Activated CD4-positive, alpha-beta T cell treated with anti-CD3 and anti-CD28 coated beads, Interleukin-2, amount 10 ng/mL, durations not matched to agents 24 days and 14 days (primary cell): ENCODE results near the gene NANOS1. TPM values are rescaled to one million over a fixed set of nuclear protein-coding genes. Genes with fewer than 3 reads are reported as not detected.

Source experiments
- DNase-seq: peaks from one replicate; pipeline ENCODE4 v3.0.0; 2022
- H3K27ac Mint-ChIP-seq: one replicate; pipeline ENCODE4 v1.8.0; 2022; ENCODE audit warnings: mild to moderate bottlenecking, mixed read lengths
- H3K27me3 Mint-ChIP-seq: one replicate; pipeline ENCODE4 v1.8.0; 2022; ENCODE audit warnings: mixed read lengths
- H3K36me3 Mint-ChIP-seq: one replicate; pipeline ENCODE4 v1.8.0; 2022; ENCODE audit warnings: low read depth, mild to moderate bottlenecking, mixed read lengths
- H3K4me1 Mint-ChIP-seq: one replicate; pipeline ENCODE4 v1.8.0; 2021; ENCODE audit warnings: mixed read lengths
- H3K4me3 Mint-ChIP-seq: one replicate; pipeline ENCODE4 v1.8.0; 2022; ENCODE audit warnings: mild to moderate bottlenecking, moderate library complexity, mixed read lengths
- H3K9me3 Mint-ChIP-seq: one replicate; pipeline ENCODE4 v1.8.0; 2021; ENCODE audit warnings: mixed read lengths
- intact Hi-C: fragments of 100-400 bp; cut with micrococcal nuclease; formaldehyde crosslinking; loops from one replicate; pipeline ENCODE4 v1.15.1; 2023
- total RNA-seq: library from RNA; stranded (reverse); gene quantifications from 2 replicates; pipeline ENCODE4 v1.2.3, GENCODE V29; 2022

Gene NANOS1
- total RNA-seq, 1 donor from 2014 or later: 0.44 TPM

DNA sequence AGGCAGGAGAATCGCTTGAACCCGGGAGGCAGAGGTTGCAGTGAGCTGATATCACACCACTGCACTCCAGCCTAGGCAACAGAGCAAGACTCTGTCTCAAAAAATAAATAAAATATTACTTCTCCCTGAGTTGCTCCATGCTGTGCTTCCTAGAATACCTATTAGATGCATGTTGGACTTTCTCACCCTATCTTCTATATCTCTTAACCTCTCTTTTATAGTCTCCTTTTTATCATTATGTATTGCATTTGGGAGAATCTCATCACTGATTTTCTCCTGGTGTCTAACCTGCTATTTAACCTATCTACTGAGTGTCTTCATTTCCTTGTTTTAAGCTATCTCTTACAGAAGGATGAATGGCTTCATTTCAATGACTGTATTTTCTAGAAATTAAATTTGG lies 32.1 kb upstream of the NANOS1 start:
- Mint-ChIP-seq H3K9me3 (no peaks in the 10 kb centered on the region), H3K36me3 (no peaks in the 10 kb centered on the region), H3K4me1 (peaks cover 2% of the 10 kb centered on the region), H3K27me3 (peaks cover 37% of the 10 kb centered on the region), H3K4me3 (no peak overlapping the region), H3K27ac (no peak overlapping the region)
- intact Hi-C loops: no loop called here
- no peak for DNase-seq

GRCh38 chr10:118998183-118998582 lies 31.3 kb upstream of the NANOS1 start:
- peaks cover 37% of the 10 kb centered on the region for H3K27me3 Mint-ChIP-seq
- H3K9me3 Mint-ChIP-seq: no peaks in the 10 kb centered on the region
- H3K27ac Mint-ChIP-seq: no peak overlapping the region
- no peaks in the 10 kb centered on the region for H3K36me3 Mint-ChIP-seq
- H3K4me1 Mint-ChIP-seq: peaks cover 2% of the 10 kb centered on the region
- DNase-seq: no peak
- intact Hi-C loops: no loop called here
- no peak overlapping the region for H3K4me3 Mint-ChIP-seq

GRCh38 chr10:119001717-119002500 lies 27.6 kb upstream of the NANOS1 start:
- DNase-seq: no peak
- Mint-ChIP-seq H3K4me1 (peaks cover 2% of the 10 kb centered on the region), H3K27ac (no peak overlapping the region), H3K9me3 (no peaks in the 10 kb centered on the region), H3K27me3 (peaks cover 33% of the 10 kb centered on the region), H3K36me3 (no peaks in the 10 kb centered on the region), H3K4me3 (no peak overlapping the region)
- intact Hi-C loops: no loop called here

DNA sequence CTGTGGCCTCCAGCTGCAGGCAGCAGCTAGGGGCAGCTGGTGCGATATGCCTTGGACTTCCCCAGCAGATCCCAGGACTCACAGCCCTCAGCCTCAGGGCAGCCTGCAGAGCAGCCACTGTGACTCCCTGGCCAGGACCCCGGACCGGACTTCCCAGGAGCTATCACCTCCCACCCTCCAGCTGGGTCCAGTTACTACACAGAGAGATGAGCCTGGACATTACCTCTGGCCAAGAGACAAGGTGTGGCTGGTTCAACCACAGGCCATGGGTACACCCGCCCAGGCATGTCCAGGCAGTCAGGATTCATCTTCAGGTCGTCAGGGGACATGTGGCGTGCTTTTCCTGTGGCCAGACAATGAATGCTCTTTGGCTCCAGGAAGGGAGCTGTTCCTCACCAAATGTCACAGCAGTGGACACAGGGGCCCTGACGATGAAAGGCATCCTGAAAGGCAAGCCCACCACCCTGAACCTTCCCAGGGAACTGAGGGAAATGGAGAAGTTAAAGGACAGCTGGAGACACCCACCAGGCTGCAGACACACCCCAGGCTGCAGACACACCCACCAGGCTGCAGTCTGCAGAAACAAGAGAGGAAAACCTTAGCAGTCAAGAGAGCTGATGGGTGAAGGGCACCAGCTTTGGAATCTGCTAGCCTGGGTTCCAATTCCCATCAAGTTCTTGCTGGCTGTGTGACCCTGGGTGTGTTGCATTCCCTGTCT lies 25.8 kb upstream of the NANOS1 start:
- Mint-ChIP-seq H3K36me3 (no peaks in the 10 kb centered on the region), H3K27me3 (peaks cover 18% of the 10 kb centered on the region)
- no peak for DNase-seq

GRCh38 chr10:119005362-119006043 lies 24.0 kb upstream of the NANOS1 start:
- H3K9me3 Mint-ChIP-seq: no peaks in the 10 kb centered on the region
- H3K27me3 Mint-ChIP-seq: peaks cover 10% of the 10 kb centered on the region
- no peak for DNase-seq
- H3K4me3 Mint-ChIP-seq: no peak overlapping the region
- no peak overlapping the region for H3K27ac Mint-ChIP-seq
- H3K36me3 Mint-ChIP-seq: no peaks in the 10 kb centered on the region
- peaks cover 2% of the 10 kb centered on the region for H3K4me1 Mint-ChIP-seq
- intact Hi-C loops: no loop called here

More for the DNA sequence above, 25.8 kb upstream of the NANOS1 start:
- no peak overlapping the region for H3K4me3 Mint-ChIP-seq
- H3K4me1 Mint-ChIP-seq: peaks cover 2% of the 10 kb centered on the region
- no peak overlapping the region for H3K27ac Mint-ChIP-seq
- intact Hi-C loops: no loop called here
- no peaks in the 10 kb centered on the region for H3K9me3 Mint-ChIP-seq

GRCh38 chr10:119006451-119007210 lies 22.9 kb upstream of the NANOS1 start:
- Mint-ChIP-seq H3K4me3 (no peak overlapping the region), H3K27ac (no peak overlapping the region), H3K27me3 (peaks cover 7% of the 10 kb centered on the region), H3K36me3 (no peaks in the 10 kb centered on the region), H3K4me1 (no peaks in the 10 kb centered on the region), H3K9me3 (no peaks in the 10 kb centered on the region)
- intact Hi-C loops: no loop called here
- no peak for DNase-seq

DNA sequence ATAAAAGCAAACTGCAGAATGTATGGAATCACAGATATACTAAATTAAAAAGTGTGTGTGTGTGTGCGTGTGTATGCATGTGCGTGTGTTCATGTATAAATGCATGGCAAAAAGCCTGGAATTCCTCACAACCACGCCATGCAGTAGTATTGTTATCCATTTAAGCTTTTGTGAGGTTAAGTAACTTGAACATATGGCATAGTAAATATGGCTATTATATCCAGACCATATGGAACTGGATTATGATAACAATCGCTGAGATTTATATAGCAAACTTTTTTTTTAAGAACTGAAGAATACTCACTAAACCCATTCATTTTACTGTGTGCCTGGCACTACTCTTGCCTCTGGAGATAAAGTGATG lies 22.3 kb upstream of the NANOS1 start:
- H3K4me1 Mint-ChIP-seq: no peaks in the 10 kb centered on the region
- intact Hi-C loops: no loop called here
- DNase-seq: no peak
- no peaks in the 10 kb centered on the region for H3K36me3 Mint-ChIP-seq
- no peaks in the 10 kb centered on the region for H3K9me3 Mint-ChIP-seq
- peaks cover 7% of the 10 kb centered on the region for H3K27me3 Mint-ChIP-seq
- H3K4me3 Mint-ChIP-seq: no peak overlapping the region
- no peak overlapping the region for H3K27ac Mint-ChIP-seq

- intact Hi-C loops: no loop called here
- H3K4me3 Mint-ChIP-seq: no peak overlapping the region
- no peak for DNase-seq
- H3K27me3 Mint-ChIP-seq: peaks cover 13% of the 10 kb centered on the region
- peaks cover 2% of the 10 kb centered on the region for H3K4me1 Mint-ChIP-seq
- no peaks in the 10 kb centered on the region for H3K36me3 Mint-ChIP-seq
- no peak overlapping the region for H3K27ac Mint-ChIP-seq
- H3K9me3 Mint-ChIP-seq: no peaks in the 10 kb centered on the region
Observed at GRCh38 chr10:119020627-119020946, 8.9 kb upstream of the NANOS1 start.

- H3K27me3 Mint-ChIP-seq: peaks cover 18% of the 10 kb centered on the region
- no peak for DNase-seq
- H3K27ac Mint-ChIP-seq: no peak overlapping the region
- intact Hi-C loops: no loop called here
- H3K9me3 Mint-ChIP-seq: no peaks in the 10 kb centered on the region
- peaks cover 2% of the 10 kb centered on the region for H3K4me1 Mint-ChIP-seq
- no peak overlapping the region for H3K4me3 Mint-ChIP-seq
- H3K36me3 Mint-ChIP-seq: no peaks in the 10 kb centered on the region
Observed at GRCh38 chr10:119022846-119023552, 6.5 kb upstream of the NANOS1 start.

GRCh38 chr10:119023553-119023868 lies 6.0 kb upstream of the NANOS1 start:
- H3K4me1 Mint-ChIP-seq: peaks cover 2% of the 10 kb centered on the region
- peaks cover 18% of the 10 kb centered on the region for H3K27me3 Mint-ChIP-seq
- H3K9me3 Mint-ChIP-seq: no peaks in the 10 kb centered on the region
- H3K4me3 Mint-ChIP-seq: no peak overlapping the region
- H3K27ac Mint-ChIP-seq: no peak overlapping the region
- H3K36me3 Mint-ChIP-seq: no peaks in the 10 kb centered on the region
- intact Hi-C loops: no loop called here
- no peak for DNase-seq

GRCh38 chr10:119024882-119025281 lies 4.6 kb upstream of the NANOS1 start:
- intact Hi-C loops: loop anchor here (5.0 kb wide), 1 partner anchor 458 kb away; no protein-coding TSS in a partner anchor
- Mint-ChIP-seq H3K36me3 (no peaks in the 10 kb centered on the region), H3K4me3 (no peak overlapping the region), H3K27me3 (peaks cover 17% of the 10 kb centered on the region), H3K27ac (no peak overlapping the region), H3K4me1 (peaks cover 2% of the 10 kb centered on the region), H3K9me3 (no peaks in the 10 kb centered on the region)
- DNase-seq: no peak

DNA sequence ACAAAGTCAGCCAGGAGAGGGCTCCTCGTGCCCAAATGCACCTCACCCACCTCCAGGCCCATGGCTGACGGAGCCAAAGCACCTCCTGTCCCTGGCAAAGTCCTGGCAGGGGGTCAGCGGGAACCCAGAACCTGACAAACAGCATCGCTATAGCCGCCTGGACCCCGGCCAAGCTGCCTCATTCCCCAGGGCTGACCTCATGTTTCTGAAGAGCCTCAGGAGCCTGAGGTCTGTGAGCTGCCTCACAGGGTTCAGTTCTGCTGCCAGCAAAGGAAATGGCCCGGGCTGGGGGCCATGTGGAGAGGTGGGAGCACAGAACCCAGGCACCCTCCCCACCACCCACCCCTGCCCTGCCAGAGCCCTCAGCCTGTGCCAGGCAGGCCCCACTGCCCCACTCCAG lies 4.2 kb upstream of the NANOS1 start:
- intact Hi-C loops: loop anchor here (5.0 kb wide), 1 partner anchor 458 kb away; no protein-coding TSS in a partner anchor
- Mint-ChIP-seq H3K27ac (no peak overlapping the region), H3K36me3 (no peaks in the 10 kb centered on the region), H3K4me1 (peaks cover 2% of the 10 kb centered on the region), H3K4me3 (no peak overlapping the region), H3K27me3 (peaks cover 17% of the 10 kb centered on the region), H3K9me3 (no peaks in the 10 kb centered on the region)
- no peak for DNase-seq

- Mint-ChIP-seq H3K36me3 (no peaks in the 10 kb centered on the region), H3K27me3 (peaks cover 13% of the 10 kb centered on the region), H3K4me3 (no peak overlapping the region), H3K4me1 (peaks cover 1% of the 10 kb centered on the region), H3K27ac (no peak overlapping the region), H3K9me3 (no peaks in the 10 kb centered on the region)
- intact Hi-C loops: loop anchor here (5.0 kb wide), 1 partner anchor 458 kb away; no protein-coding TSS in a partner anchor
- no peak for DNase-seq
Observed at GRCh38 chr10:119025776-119026175, 3.7 kb upstream of the NANOS1 start.
